Thymus (tissue), 11 donors: ENCODE results near the gene PCNX3. TPM values are rescaled to one million over a fixed set of nuclear protein-coding genes. Genes with fewer than 3 reads are reported as not detected.

Experiments used
- DNase-seq, 9 donors: peaks; one replicate each; pipeline ENCODE4 v3.0.0-alpha.2; 2013; ENCODE audit warnings: low spot score in 9 of 9, low read depth in 6 of 9, missing footprints in 1 of 9
- H3K27ac ChIP-seq, 2 donors: one replicate each; pipeline ENCODE4 v1.5.1; 2013; ENCODE audit warnings: control low read depth in 1 of 2, low read depth in 1 of 2, low read length in 1 of 2, mild to moderate bottlenecking in 1 of 2, moderate library complexity in 1 of 2
- H3K27me3 ChIP-seq, 2 donors: one replicate each; pipeline ENCODE4 v1.5.1; 2013; ENCODE audit warnings: low read length in 1 of 2; ENCODE audit not compliant: control insufficient read depth in 2 of 2, insufficient read depth in 1 of 2
- H3K36me3 ChIP-seq, 2 donors: one replicate each; pipeline ENCODE4 v1.5.1; 2013; ENCODE audit warnings: low read length in 1 of 2, mild to moderate bottlenecking in 1 of 2, moderate library complexity in 1 of 2; ENCODE audit not compliant: control insufficient read depth in 2 of 2, insufficient read depth in 2 of 2
- H3K4me1 ChIP-seq, 2 donors: one replicate each; pipeline ENCODE4 v1.5.1; 2013; ENCODE audit warnings: low read length in 2 of 2; ENCODE audit not compliant: control insufficient read depth in 2 of 2, insufficient read depth in 2 of 2
- H3K4me3 ChIP-seq, 2 donors: one replicate each; pipeline ENCODE4 v1.5.1; 2013; ENCODE audit warnings: low read length in 2 of 2, control low read depth in 1 of 2, mild to moderate bottlenecking in 1 of 2
- H3K9me3 ChIP-seq, 2 donors: one replicate each; pipeline ENCODE4 v1.5.1; 2013; ENCODE audit warnings: low read length in 1 of 2, mild to moderate bottlenecking in 1 of 2; ENCODE audit not compliant: control insufficient read depth in 2 of 2, insufficient read depth in 1 of 2
- WGBS: extraction: QIAGEN DNeasy Blood & Tissue Kit; methylation state at CpG from one replicate; pipeline ENCODE4 v1.1.7; 2013; 5-methylcytosine and 5-hydroxymethylcytosine counted together
- polyA plus RNA-seq: library from polyadenylated mRNA; stranded (reverse); fragments of 200-250 nt; gene quantifications from one replicate; pipeline ENCODE4 v1.2.3, GENCODE V29; 2013
- total RNA-seq: library from RNA; stranded (reverse); fragments of 120-200 nt; gene quantifications from one replicate; pipeline ENCODE4 v1.2.4, GENCODE V29; 2013
- donor health status: healthy.

Gene PCNX3
- total and polyA plus RNA-seq, 2 donors = 7.4 to 23.4 TPM

GRCh38 chr11:65639623-65640482 lies 24.3 kb downstream of the PCNX3 start:
- Histone ChIP-seq H3K4me1 (peaks cover 28 to 52% of the 10 kb centered on the region in 2 donors), H3K4me3 (peak overlapping the region; percentile 53 to 55), H3K27ac (peak overlapping the region; percentile 89 to 91), H3K27me3 (no peaks in the 10 kb centered on the region), H3K36me3 (peaks cover 47 to 59% of the 10 kb centered on the region in 2 donors), H3K9me3 (peaks cover 0 to 6% of the 10 kb centered on the region in 2 donors)
- DNase-seq = peak in 7 of 9 donors; percentile 39 to 89 (median 68)
- 35% methylated on average over 8 of the region's 8 CpGs for WGBS

DNA sequence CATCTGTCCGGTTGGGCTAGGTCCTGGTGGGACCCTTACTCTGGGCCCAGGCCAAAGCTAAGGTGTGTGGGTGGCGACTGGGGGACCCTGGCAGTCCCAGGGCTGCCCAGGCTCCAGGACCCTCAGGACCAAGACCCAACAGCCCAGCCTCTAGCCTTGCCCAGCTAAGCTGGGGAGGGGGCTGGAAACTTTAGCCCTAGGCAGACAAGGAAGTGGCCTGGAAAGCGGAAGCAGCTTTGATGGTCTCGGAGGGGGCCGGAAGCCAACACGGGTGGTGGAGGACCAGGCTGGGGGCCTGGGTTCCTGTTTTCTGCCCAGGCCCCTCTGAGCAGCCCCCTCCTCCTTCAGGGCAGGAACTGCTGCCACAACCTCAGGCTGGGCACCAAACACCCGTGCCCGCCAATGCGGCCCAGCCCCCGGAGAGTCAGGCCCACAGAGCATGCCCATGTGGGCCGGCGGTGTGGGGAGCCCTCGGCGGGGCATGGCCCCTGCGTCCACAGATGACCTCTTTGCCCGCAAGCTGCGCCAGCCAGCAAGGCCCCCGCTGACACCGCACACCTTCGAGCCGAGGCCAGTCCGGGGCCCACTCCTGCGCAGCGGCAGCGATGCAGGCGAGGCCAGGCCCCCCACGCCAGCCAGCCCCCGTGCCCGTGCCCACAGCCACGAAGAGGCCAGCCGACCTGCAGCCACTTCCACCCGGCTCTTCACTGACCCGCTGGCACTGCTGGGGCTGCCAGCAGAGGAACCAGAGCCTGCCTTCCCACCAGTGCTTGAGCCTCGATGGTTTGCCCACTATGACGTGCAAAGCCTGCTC lies 25.1 kb downstream of the PCNX3 start:
- H3K4me1 ChIP-seq = peaks cover 28 to 52% of the 10 kb centered on the region in 2 donors
- 22% methylated on average over 35 of the region's 35 CpGs for WGBS
- H3K36me3 ChIP-seq = peaks cover 47 to 59% of the 10 kb centered on the region in 2 donors

GRCh38 chr11:65641297-65642013 lies 25.9 kb downstream of the PCNX3 start:
- peaks cover 28 to 52% of the 10 kb centered on the region in 2 donors for H3K4me1 ChIP-seq
- no peak for DNase-seq
- H3K4me3 ChIP-seq = peak overlapping the region; percentile 53 to 55
- H3K9me3 ChIP-seq = peaks cover 0 to 6% of the 10 kb centered on the region in 2 donors
- WGBS = 67% methylated on average over 16 of the region's 16 CpGs
- peaks cover 47 to 58% of the 10 kb centered on the region in 2 donors for H3K36me3 ChIP-seq
- peak overlapping the region; percentile 57 to 89 for H3K27ac ChIP-seq
- no peaks in the 10 kb centered on the region for H3K27me3 ChIP-seq

More for the DNA sequence above, 25.1 kb downstream of the PCNX3 start:
- Histone ChIP-seq H3K9me3 (peaks cover 0 to 6% of the 10 kb centered on the region in 2 donors), H3K27me3 (no peaks in the 10 kb centered on the region), H3K27ac (peak overlapping the region; percentile 89 to 91), H3K4me3 (peak overlapping the region; percentile 53 to 55)
- DNase-seq = peak in 3 of 9 donors; percentile 53 to 77 (median 65)

DNA sequence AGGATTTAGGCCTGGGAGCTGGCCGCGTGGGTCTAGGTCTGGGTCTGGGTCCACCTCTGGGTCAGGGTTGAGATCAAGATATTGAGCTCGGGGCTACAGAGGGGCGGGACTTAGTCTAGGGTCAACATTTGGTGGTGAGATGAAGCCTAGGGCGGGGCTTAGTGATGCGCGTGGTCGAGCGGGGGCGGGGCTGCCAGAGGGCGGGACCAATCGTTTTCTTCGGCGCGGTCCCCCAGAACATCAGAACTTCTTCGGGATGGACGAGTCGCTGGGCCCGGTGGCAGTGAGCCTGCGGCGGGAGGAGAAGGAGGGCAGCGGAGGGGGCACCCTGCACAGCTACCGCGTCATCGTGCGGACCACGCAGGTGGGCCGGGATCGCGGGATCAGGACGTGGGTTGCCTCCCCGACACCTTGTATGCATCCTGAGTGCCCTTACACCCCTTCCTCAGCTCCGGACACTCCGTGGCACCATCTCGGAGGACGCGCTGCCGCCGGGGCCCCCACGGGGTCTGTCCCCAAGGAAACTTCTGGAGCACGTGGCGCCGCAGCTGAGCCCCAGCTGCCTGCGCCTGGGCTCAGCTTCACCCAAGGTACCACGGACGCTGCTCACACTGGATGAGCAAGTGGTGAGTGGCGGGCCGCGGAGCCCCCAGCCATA lies 26.6 kb downstream of the PCNX3 start:
- Histone ChIP-seq H3K9me3 (peaks cover 0 to 6% of the 10 kb centered on the region in 2 donors), H3K27ac (no peak overlapping the region), H3K4me1 (peaks cover 28 to 52% of the 10 kb centered on the region in 2 donors), H3K4me3 (no peak overlapping the region), H3K36me3 (peaks cover 47 to 52% of the 10 kb centered on the region in 2 donors), H3K27me3 (no peaks in the 10 kb centered on the region)
- DNase-seq = no peak
- WGBS = 73% methylated on average over 49 of the region's 49 CpGs

DNA sequence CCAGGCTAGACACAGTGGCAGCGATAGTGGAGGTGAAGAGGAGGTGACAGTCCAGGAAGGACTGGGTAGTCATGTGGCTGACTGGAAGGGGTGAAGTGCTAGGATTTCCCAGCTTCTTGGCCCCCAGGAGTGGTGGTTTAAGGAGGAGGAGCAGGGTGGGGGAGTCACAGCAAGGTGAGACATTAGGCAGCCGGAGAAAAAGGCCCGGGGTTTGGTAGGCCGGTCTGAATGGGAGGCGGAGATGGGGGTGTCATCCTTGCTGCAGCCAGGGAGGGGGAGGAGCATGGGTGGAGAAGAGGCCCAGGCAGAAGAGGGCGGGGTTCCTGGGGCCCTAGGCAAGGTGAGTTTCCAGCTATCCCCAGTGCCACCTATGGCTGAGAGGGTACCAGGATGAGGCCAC lies 28.4 kb downstream of the PCNX3 start:
- no peaks in the 10 kb centered on the region for H3K27me3 ChIP-seq
- H3K27ac ChIP-seq = no peak overlapping the region
- DNase-seq = no peak
- 90% methylated on average over 6 of the region's 6 CpGs for WGBS
- H3K4me1 ChIP-seq = peaks cover 23 to 39% of the 10 kb centered on the region in 2 donors
- peaks cover 57 to 58% of the 10 kb centered on the region in 2 donors for H3K36me3 ChIP-seq
- peaks cover 0 to 6% of the 10 kb centered on the region in 2 donors for H3K9me3 ChIP-seq
- H3K4me3 ChIP-seq = no peak overlapping the region

DNA sequence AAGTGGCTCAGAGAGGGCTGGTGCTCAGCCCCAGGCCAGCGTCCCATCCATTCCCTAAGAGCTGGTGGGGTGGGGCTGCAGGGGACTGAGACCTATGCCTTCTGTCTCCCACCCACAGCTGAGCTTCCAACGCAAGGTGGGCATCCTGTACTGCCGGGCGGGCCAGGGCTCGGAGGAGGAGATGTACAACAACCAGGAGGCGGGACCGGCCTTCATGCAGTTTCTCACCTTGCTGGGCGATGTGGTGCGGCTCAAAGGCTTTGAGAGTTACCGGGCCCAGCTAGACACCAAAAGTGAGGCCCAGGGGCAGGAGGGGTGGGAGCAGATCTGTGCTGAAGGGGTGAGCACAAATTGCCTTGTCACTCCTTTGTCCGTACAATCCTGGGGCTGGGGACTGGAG lies 29.3 kb downstream of the PCNX3 start:
- whole genome bisulfite sequencing = 94% methylated on average over 11 of the region's 11 CpGs

DNA sequence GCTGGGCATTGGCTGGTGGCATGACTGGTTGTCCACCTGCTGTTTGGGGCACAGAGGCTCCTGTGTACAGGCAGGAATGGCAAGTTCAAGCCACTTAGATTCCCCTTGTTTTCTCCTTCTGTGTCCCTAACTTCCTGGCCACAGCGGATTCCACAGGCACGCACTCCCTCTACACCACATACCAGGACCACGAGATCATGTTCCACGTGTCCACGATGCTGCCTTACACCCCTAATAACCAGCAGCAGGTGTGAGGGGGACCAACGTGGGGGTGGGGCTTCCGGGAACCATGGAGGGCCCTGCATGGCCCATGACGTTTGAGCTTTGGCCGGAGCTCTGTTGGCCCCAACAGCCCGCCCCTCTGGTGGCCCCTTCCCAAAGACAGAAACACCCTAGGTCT lies 30.1 kb downstream of the PCNX3 start:
- peaks cover 0 to 6% of the 10 kb centered on the region in 2 donors for H3K9me3 ChIP-seq
- 95% methylated on average over 10 of the region's 10 CpGs for WGBS
- peaks cover 74 to 75% of the 10 kb centered on the region in 2 donors for H3K36me3 ChIP-seq
- no peak overlapping the region for H3K27ac ChIP-seq
- H3K4me3 ChIP-seq = no peak overlapping the region
- DNase-seq = no peak
- H3K27me3 ChIP-seq = no peaks in the 10 kb centered on the region
- H3K4me1 ChIP-seq = peaks cover 12 to 29% of the 10 kb centered on the region in 2 donors

More for the DNA sequence above, 29.3 kb downstream of the PCNX3 start:
- Histone ChIP-seq H3K4me1 (peaks cover 21 to 31% of the 10 kb centered on the region in 2 donors), H3K27me3 (no peaks in the 10 kb centered on the region), H3K36me3 (peaks cover 66% of the 10 kb centered on the region in 2 donors), H3K27ac (no peak overlapping the region), H3K4me3 (no peak overlapping the region), H3K9me3 (peaks cover 0 to 6% of the 10 kb centered on the region in 2 donors)
- no peak for DNase-seq

DNA sequence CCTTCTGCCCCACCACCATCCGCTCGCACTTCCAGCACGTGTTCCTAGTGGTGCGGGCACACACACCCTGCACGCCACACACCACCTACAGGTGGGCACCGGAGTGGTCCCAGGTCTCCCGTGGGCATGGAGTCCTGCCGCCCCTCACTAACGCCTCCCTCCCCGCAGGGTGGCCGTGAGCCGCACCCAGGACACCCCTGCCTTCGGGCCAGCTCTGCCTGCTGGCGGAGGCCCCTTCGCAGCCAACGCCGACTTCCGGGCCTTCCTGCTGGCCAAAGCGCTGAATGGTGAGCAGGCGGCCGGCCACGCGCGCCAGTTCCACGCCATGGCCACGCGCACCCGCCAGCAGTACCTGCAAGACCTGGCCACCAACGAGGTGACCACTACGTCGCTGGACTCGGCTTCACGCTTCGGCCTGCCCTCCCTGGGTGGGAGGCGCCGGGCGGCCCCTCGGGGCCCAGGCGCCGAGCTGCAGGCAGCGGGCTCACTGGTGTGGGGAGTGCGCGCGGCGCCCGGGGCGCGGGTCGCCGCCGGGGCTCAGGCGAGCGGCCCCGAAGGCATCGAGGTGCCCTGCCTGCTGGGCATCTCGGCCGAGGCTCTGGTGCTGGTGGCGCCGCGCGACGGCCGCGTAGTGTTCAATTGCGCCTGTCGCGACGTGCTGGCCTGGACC lies 30.8 kb downstream of the PCNX3 start:
- Histone ChIP-seq H3K27me3 (no peaks in the 10 kb centered on the region), H3K4me3 (no peak overlapping the region), H3K27ac (no peak overlapping the region), H3K9me3 (peaks cover 0 to 1% of the 10 kb centered on the region in 2 donors), H3K4me1 (peaks cover 6 to 22% of the 10 kb centered on the region in 2 donors), H3K36me3 (peaks cover 74 to 78% of the 10 kb centered on the region in 2 donors)
- 97% methylated on average over 68 of the region's 68 CpGs for WGBS
- DNase-seq = no peak
